ENCODE results near the gene CLOCK. TPM values are rescaled to one million over a fixed set of nuclear protein-coding genes. Genes with fewer than 3 reads are reported as not detected.

The CLOCK gene
- total and polyA plus RNA-seq, 7 donors: 5.9 to 54.1 (median 23.5) TPM

- DNase-seq: no peak
- Histone ChIP-seq H3K4me1 (no peaks in the 10 kb centered on the region), H3K36me3 (ENCODE audit: insufficient read depth in 1 of 2, low read depth in 1 of 2) (no peaks in the 10 kb centered on the region), H3K27me3 (ENCODE audit: insufficient read depth in 3 of 3, low read length in 2 of 3) (no peaks in the 10 kb centered on the region), H3K27ac (no peak overlapping the region), H3K4me3 (no peak overlapping the region), H3K9me3 (peaks cover 8% of the 10 kb centered on the region)
- intact Hi-C loops (cut with DNase I): no loop called here
- no peak for ATAC-seq
- no peak for TF ChIP-seq CTCF (IDR thresholded peaks at IDR 0.05)
Observed at GRCh38 chr4:55534306-55534705, 12.4 kb downstream of the CLOCK start.

- Histone ChIP-seq H3K4me1 (no peaks in the 10 kb centered on the region), H3K27me3 (ENCODE audit: insufficient read depth in 3 of 3, low read length in 2 of 3) (no peaks in the 10 kb centered on the region), H3K9me3 (peaks cover 8% of the 10 kb centered on the region), H3K36me3 (ENCODE audit: insufficient read depth in 1 of 2, low read depth in 1 of 2) (no peaks in the 10 kb centered on the region), H3K4me3 (no peak overlapping the region), H3K27ac (no peak overlapping the region)
- no peak for ATAC-seq
- TF ChIP-seq CTCF (IDR thresholded peaks at IDR 0.05): no peak
- intact Hi-C loops (cut with DNase I): no loop called here
- no peak for DNase-seq
- 92 to 95% (median 95%) methylated on average over 3 to 4 of the region's 4 CpGs for WGBS, 3 donors
Observed at GRCh38 chr4:55530691-55531090, 16.0 kb downstream of the CLOCK start.

- intact Hi-C loops (cut with DNase I): no loop called here
Observed at GRCh38 chr4:55530167-55530566, 16.5 kb downstream of the CLOCK start.

GRCh38 chr4:55528491-55528890 is 18.2 kb downstream of the CLOCK start:
- ATAC-seq: no peak
- Histone ChIP-seq H3K36me3 (ENCODE audit: insufficient read depth in 1 of 2, low read depth in 1 of 2) (no peaks in the 10 kb centered on the region), H3K4me3 (no peak overlapping the region), H3K4me1 (no peaks in the 10 kb centered on the region), H3K27me3 (ENCODE audit: insufficient read depth in 3 of 3, low read length in 2 of 3) (no peaks in the 10 kb centered on the region), H3K9me3 (peaks cover 8% of the 10 kb centered on the region), H3K27ac (no peak overlapping the region)
- TF ChIP-seq CTCF (IDR thresholded peaks at IDR 0.05): no peak
- intact Hi-C loops (cut with DNase I): no loop called here
- 97 to 98% (median 98%) methylated on average over 3 of the region's 3 CpGs for WGBS, 3 donors
- no peak for DNase-seq

More at GRCh38 chr4:55530167-55530566, 16.5 kb downstream of the CLOCK start:
- no peaks in the 10 kb centered on the region for H3K27me3 ChIP-seq (ENCODE audit: insufficient read depth in 3 of 3, low read length in 2 of 3)
- DNase-seq: no peak
- ATAC-seq: no peak
- no peak overlapping the region for H3K4me3 ChIP-seq
- H3K36me3 ChIP-seq (ENCODE audit: insufficient read depth in 1 of 2, low read depth in 1 of 2): no peaks in the 10 kb centered on the region
- TF ChIP-seq CTCF (IDR thresholded peaks at IDR 0.05): no peak
- H3K4me1 ChIP-seq: no peaks in the 10 kb centered on the region
- H3K9me3 ChIP-seq: peaks cover 8% of the 10 kb centered on the region
- 97 to 99% (median 97%) methylated on average over 4 of the region's 4 CpGs for WGBS, 3 donors
- no peak overlapping the region for H3K27ac ChIP-seq

- 79 to 97% (median 92%) methylated on average over 4 of the region's 4 CpGs for WGBS, 3 donors
- no peak overlapping the region for H3K27ac ChIP-seq
Observed at GRCh38 chr4:55524844-55525571, 21.7 kb downstream of the CLOCK start.

More at GRCh38 chr4:55524844-55525571, 21.7 kb downstream of the CLOCK start:
- no peak overlapping the region for H3K4me3 ChIP-seq
- intact Hi-C loops (cut with DNase I): no loop called here
- peaks cover 2% of the 10 kb centered on the region for H3K9me3 ChIP-seq
- H3K36me3 ChIP-seq (ENCODE audit: insufficient read depth in 1 of 2, low read depth in 1 of 2): no peaks in the 10 kb centered on the region
- DNase-seq: no peak
- no peak for TF ChIP-seq CTCF (IDR thresholded peaks at IDR 0.05)
- ATAC-seq: no peak
- no peaks in the 10 kb centered on the region for H3K27me3 ChIP-seq (ENCODE audit: insufficient read depth in 3 of 3, low read length in 2 of 3)
- H3K4me1 ChIP-seq: peaks cover 3% of the 10 kb centered on the region
